Activated B cell treated with CpG ODN at 0.5 μM for 24 hours (primary cell): Measurements from ENCODE around the gene TP73. TPM values are rescaled to one million over a fixed set of nuclear protein-coding genes. Genes with fewer than 3 reads are reported as not detected.

Experiments used
- ATAC-seq: fragments of 200-7000 bp; cut with Tn5 transposase; one replicate; pipeline ENCODE4 v1.10.0; 2021; ENCODE audit warnings: low read depth, mild to moderate bottlenecking, moderate library complexity
- CTCF ChIA-PET: fragments of 350-600 bp; sonication (Branson Sonifier 250); formaldehyde crosslinking; loops from one replicate; lab custom pipeline; 2021; ENCODE audit warnings: antibody characterized with exemption; lab: Charles Lee
- POLR2A ChIA-PET: fragments of 350-600 bp; sonication (Branson Sonifier 250); formaldehyde crosslinking; loops from one replicate; lab custom pipeline; 2021; ENCODE audit warnings: antibody characterized with exemption; lab: Charles Lee
- DNase-seq: peaks from one replicate; pipeline ENCODE4 v3.0.0; 2022
- H3K27ac Mint-ChIP-seq: one replicate; pipeline ENCODE4 v1.8.0; 2020; ENCODE audit warnings: mixed read lengths
- H3K27me3 Mint-ChIP-seq: one replicate; pipeline ENCODE4 v1.8.0; 2021; ENCODE audit warnings: mixed read lengths
- H3K36me3 Mint-ChIP-seq: one replicate; pipeline ENCODE4 v1.8.0; 2021; ENCODE audit warnings: low read depth, mixed read lengths
- H3K4me1 Mint-ChIP-seq: one replicate; pipeline ENCODE4 v1.8.0; 2021; ENCODE audit warnings: mixed read lengths
- H3K4me3 Mint-ChIP-seq: one replicate; pipeline ENCODE4 v1.8.0; 2020; ENCODE audit warnings: mild to moderate bottlenecking, mixed read lengths
- H3K9me3 Mint-ChIP-seq: one replicate; pipeline ENCODE4 v1.8.0; 2020; ENCODE audit warnings: mixed read lengths
- CTCF ChIP-seq: fragments of 200-600 bp; IDR thresholded peaks from one replicate; pipeline ENCODE4 v1.8.0; 2022; ENCODE audit warnings: antibody characterized with exemption, mild to moderate bottlenecking
- intact Hi-C: fragments of 100-400 bp; cut with micrococcal nuclease; formaldehyde crosslinking; loops from one replicate; pipeline ENCODE4 v1.15.1; 2024
- total RNA-seq: library from RNA; stranded (reverse); gene quantifications from 2 replicates; pipeline ENCODE4 v1.2.3, GENCODE V29; 2022

The TP73 gene
- total RNA-seq, 1 donor from 2014 or later: 2.6 TPM

- Mint-ChIP-seq H3K4me3 (no peak overlapping the region), H3K27ac (no peak overlapping the region)
Observed at GRCh38 chr1:3658231-3658615, 5.9 kb downstream of the TP73 start.

GRCh38 chr1:3659093-3659492 is 6.8 kb downstream of the TP73 start:
- no peaks in the 10 kb centered on the region for H3K36me3 Mint-ChIP-seq
- ChIA-PET CTCF (no interaction called here), POLR2A (no interaction called here)
- DNase-seq: no peak
- H3K27ac Mint-ChIP-seq: no peak overlapping the region
- TF ChIP-seq CTCF: no peak
- no peak for ATAC-seq
- intact Hi-C loops: no loop called here
- peaks cover 27% of the 10 kb centered on the region for H3K4me1 Mint-ChIP-seq
- H3K4me3 Mint-ChIP-seq: no peak overlapping the region
- peaks cover 24% of the 10 kb centered on the region for H3K27me3 Mint-ChIP-seq
- H3K9me3 Mint-ChIP-seq: no peaks in the 10 kb centered on the region

More at GRCh38 chr1:3658231-3658615, 5.9 kb downstream of the TP73 start:
- ChIA-PET CTCF (no interaction called here), POLR2A (interaction anchor here (0.8 kb wide), 1 partner anchor 8 kb away, joined by 3 read pairs; no protein-coding TSS in a partner anchor)
- H3K27me3 Mint-ChIP-seq: peaks cover 31% of the 10 kb centered on the region
- TF ChIP-seq CTCF: no peak
- H3K9me3 Mint-ChIP-seq: no peaks in the 10 kb centered on the region
- ATAC-seq (no peak), DNase-seq (no peak)
- H3K4me1 Mint-ChIP-seq: peaks cover 28% of the 10 kb centered on the region
- H3K36me3 Mint-ChIP-seq: no peaks in the 10 kb centered on the region
- intact Hi-C loops: no loop called here

- CTCF ChIA-PET: no interaction called here
- TF ChIP-seq CTCF: no peak
- DNase-seq: no peak
- H3K27me3 Mint-ChIP-seq: peaks cover 19% of the 10 kb centered on the region
- ATAC-seq: no peak
- no peaks in the 10 kb centered on the region for H3K36me3 Mint-ChIP-seq
- H3K9me3 Mint-ChIP-seq: no peaks in the 10 kb centered on the region
- intact Hi-C loops: no loop called here
- H3K27ac Mint-ChIP-seq: no peak overlapping the region
- peaks cover 40% of the 10 kb centered on the region for H3K4me1 Mint-ChIP-seq
- POLR2A ChIA-PET: no interaction called here
- H3K4me3 Mint-ChIP-seq: no peak overlapping the region
Observed at GRCh38 chr1:3660704-3661103, 8.4 kb downstream of the TP73 start.

- Mint-ChIP-seq H3K36me3 (no peaks in the 10 kb centered on the region), H3K4me3 (no peak overlapping the region), H3K4me1 (peaks cover 38% of the 10 kb centered on the region), H3K27ac (no peak overlapping the region), H3K27me3 (peaks cover 16% of the 10 kb centered on the region), H3K9me3 (no peaks in the 10 kb centered on the region)
- no peak for DNase-seq
- ATAC-seq: no peak
- ChIA-PET CTCF (no interaction called here), POLR2A (no interaction called here)
- TF ChIP-seq CTCF: no peak
- intact Hi-C loops: no loop called here
Observed at GRCh38 chr1:3661631-3662030, 9.3 kb downstream of the TP73 start.

GRCh38 chr1:3662080-3662671 is 9.9 kb downstream of the TP73 start:
- H3K9me3 Mint-ChIP-seq: no peaks in the 10 kb centered on the region
- peaks cover 38% of the 10 kb centered on the region for H3K4me1 Mint-ChIP-seq
- intact Hi-C loops: no loop called here
- DNase-seq (no peak), ATAC-seq (no peak)
- no peak overlapping the region for H3K27ac Mint-ChIP-seq
- ChIA-PET POLR2A (no interaction called here), CTCF (no interaction called here)
- TF ChIP-seq CTCF: no peak
- peaks cover 12% of the 10 kb centered on the region for H3K27me3 Mint-ChIP-seq
- no peak overlapping the region for H3K4me3 Mint-ChIP-seq
- H3K36me3 Mint-ChIP-seq: no peaks in the 10 kb centered on the region
